Adrenal gland (tissue), 5 donors: ENCODE measurements around the gene FARS2.

Source experiments
- CTCF ChIP-seq, 6 experiments: fragments of 450-650 bp in 4 of 6; fragments of 200-600 bp in 2 of 6; sonication (generic) in 1 of 6; IDR thresholded peaks; 1 replicate in 5 of 6; 2 replicates in 1 of 6; pipeline versions ENCODE4 v1.5.1 to v1.8.0; 2016 to 2021; ENCODE audit warnings: antibody characterized with exemption in 6 of 6, mild to moderate bottlenecking in 2 of 6, moderate library complexity in 1 of 6
- POLR2A ChIP-seq, 2 donors: fragments of 450-650 bp; IDR thresholded peaks; one replicate each; pipeline ENCODE4 v1.6.1; 2017; ENCODE audit warnings: antibody characterized with exemption in 2 of 2, mild to moderate bottlenecking in 2 of 2, moderate library complexity in 1 of 2
- donor health status: DM: no; HTN: no; CAD: no.

GRCh38 chr6:5765141-5765760 is 503.9 kb downstream of the FARS2 start:
- no peak for TF ChIP-seq CTCF (IDR thresholded peaks at IDR 0.05)
- TF ChIP-seq POLR2A (IDR thresholded peaks at IDR 0.05), result no peak
